Prostate gland (tissue), 2 donors: Measurements from ENCODE around the gene SCN3A. TPM values are rescaled to one million over a fixed set of nuclear protein-coding genes. Genes with fewer than 3 reads are reported as not detected.

ENCODE experiments used
- DNase-seq: peaks from one replicate; pipeline ENCODE4 v3.0.0-alpha.2; 2019; ENCODE audit warnings: low spot score
- H3K27ac ChIP-seq, 2 donors: fragments of 200-600 bp; sonication (generic); 2 replicates each; pipeline ENCODE4 v1.5.1; 2017 to 2019
- H3K27me3 ChIP-seq: fragments of 200-600 bp; sonication (generic); replicated peaks from 2 replicates; pipeline ENCODE4 v1.5.1; 2019; ENCODE audit not compliant: insufficient read depth
- H3K36me3 ChIP-seq, 2 donors: fragments of 200-600 bp; sonication (generic); 1 replicate in 1 of 2; 2 replicates in 1 of 2; pipeline versions ENCODE4 v1.5.1 to v1.8.1; 2017 to 2019
- H3K4me1 ChIP-seq: fragments of 200-600 bp; sonication (generic); replicated peaks from 2 replicates; pipeline ENCODE4 v1.5.1; 2019
- H3K4me3 ChIP-seq, 2 donors: fragments of 200-600 bp; sonication (generic); 2 replicates each; pipeline ENCODE4 v1.5.1; 2017 to 2019
- H3K9me3 ChIP-seq: fragments of 200-600 bp; sonication (generic); 2 replicates; pipeline ENCODE4 v1.5.1; 2017
- CTCF ChIP-seq, 4 experiments: fragments of 200-600 bp in 2 of 4; fragments of 450-650 bp in 2 of 4; sonication (generic) in 2 of 4; IDR thresholded peaks; 1 replicate in 3 of 4; 2 replicates in 1 of 4; pipeline ENCODE4 v1.5.1; 2016 to 2019; ENCODE audit warnings: antibody characterized with exemption in 4 of 4, mild to moderate bottlenecking in 2 of 4, moderate library complexity in 2 of 4
- POLR2A ChIP-seq: fragments of 450-650 bp; IDR thresholded peaks from one replicate; pipeline ENCODE4 v1.6.1; 2016; ENCODE audit warnings: antibody characterized with exemption, mild to moderate bottlenecking
- POLR2AphosphoS5 ChIP-seq: sonication (generic); formaldehyde crosslinking; IDR thresholded peaks from one replicate; pipeline ENCODE4 v1.6.1; 2017; ENCODE audit warnings: antibody characterized with exemption
- whole genome bisulfite sequencing: methylation state at CpG from one replicate; pipeline ENCODE4 v1.1.5; 2018; 5-methylcytosine and 5-hydroxymethylcytosine counted together
- intact Hi-C: fragments of 100-400 bp; cut with DNase I; formaldehyde crosslinking; loops from one replicate; pipeline ENCODE4 v1.14.2; 2022
- total RNA-seq, 2 donors: library from RNA; depleted of rRNA; stranded (reverse); fragments of >200 nt; gene quantifications; one replicate each; pipeline ENCODE4 v1.1.0, GENCODE V29; 2016

The SCN3A gene
- total RNA-seq, result 1 to 10 TPM in 1 of 2 donors, under 1 TPM in 1; 0.09 to 1.6 TPM

DNA sequence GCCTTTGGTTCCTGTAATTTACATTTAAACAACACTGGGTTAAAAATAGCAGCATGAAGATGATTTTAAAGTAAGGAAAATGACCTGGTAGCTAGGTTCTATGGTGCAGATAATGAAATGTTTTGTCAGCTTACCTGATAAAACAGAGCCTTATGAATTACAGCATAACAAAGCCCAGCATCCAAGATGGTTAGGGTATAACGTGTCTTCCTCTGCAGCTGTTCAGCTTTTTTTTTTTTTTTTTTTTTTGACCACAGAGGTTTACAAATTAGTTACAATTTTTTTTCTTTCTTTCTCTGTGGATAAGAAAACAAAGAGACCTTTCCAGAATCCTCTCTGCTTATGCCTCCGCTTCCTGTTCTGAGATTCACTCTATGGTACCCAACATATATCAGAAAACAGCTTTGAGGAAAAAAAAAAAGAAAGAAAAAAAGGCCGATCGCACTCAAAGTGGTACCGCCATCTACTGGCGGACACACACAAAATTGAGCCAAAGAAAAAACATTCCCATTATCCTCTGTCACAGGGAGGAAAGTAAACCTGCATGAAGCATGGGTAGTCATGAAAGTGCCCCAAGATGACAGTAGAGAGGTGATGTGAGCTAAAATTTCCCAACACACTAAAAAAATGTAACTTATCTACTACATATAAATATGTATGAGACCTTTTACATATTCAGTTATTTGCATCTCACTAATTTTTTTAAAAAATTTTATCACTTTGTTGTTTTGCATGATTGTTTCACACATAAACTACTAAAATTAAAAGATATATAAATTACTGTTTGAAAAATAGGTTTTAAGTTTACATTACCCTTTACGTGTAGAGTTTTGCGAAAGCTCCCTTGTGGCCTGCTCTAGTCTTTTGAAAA lies at the start of gene SCN3A:
TSS of gene SCN3A (minus strand) at position 362 of the 871 bp plus-strand sequence. CDS start 27,656 bp downstream, outside the sequence.
- Histone ChIP-seq H3K4me1 (no peaks in the 10 kb centered on the region), H3K36me3 (no peaks in the 10 kb centered on the region), H3K9me3 (no peaks in the 10 kb centered on the region), H3K4me3 (no peak within 1 kb of the TSS), H3K27me3 (no peaks in the 10 kb centered on the region), H3K27ac (no peak within 1 kb of the TSS)
- intact Hi-C loops, result loop anchor here (10.0 kb wide), 1 partner anchor 189 kb away; no protein-coding TSS in a partner anchor
- WGBS, result 27% methylated on average over 8 of the region's 8 CpGs
- DNase-seq, result no peak
- peak in 3 of 4 experiments; percentile 16 to 51 (median 27) for TF ChIP-seq CTCF (IDR thresholded peaks at IDR 0.05)
- no peak for TF ChIP-seq POLR2A
- peak; percentile 11 for TF ChIP-seq POLR2AphosphoS5

DNA sequence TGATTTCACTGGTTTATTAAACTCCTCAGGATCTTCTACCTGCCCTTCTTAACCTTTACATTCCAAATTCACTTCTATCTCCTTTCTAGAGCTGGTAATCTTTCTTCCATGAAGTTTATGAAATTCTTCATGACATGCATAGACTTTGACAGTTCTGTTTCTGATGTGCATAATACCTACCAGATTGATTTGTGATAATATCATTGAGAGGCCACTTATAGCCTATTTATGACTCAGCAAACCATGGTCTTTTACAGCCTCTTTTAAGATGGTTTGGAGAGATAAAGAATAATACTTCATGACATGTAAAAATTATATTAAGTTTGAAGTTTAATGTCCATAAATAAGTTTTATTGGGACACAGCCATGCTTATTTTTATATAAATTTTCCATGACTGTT lies 49.3 kb upstream of the SCN3A start:
- Histone ChIP-seq H3K27ac (no peak overlapping the region), H3K4me1 (no peaks in the 10 kb centered on the region), H3K27me3 (no peaks in the 10 kb centered on the region), H3K9me3 (no peaks in the 10 kb centered on the region), H3K4me3 (no peak overlapping the region), H3K36me3 (no peaks in the 10 kb centered on the region)
- intact Hi-C loops, result no loop called here
- DNase-seq, result no peak
- TF ChIP-seq CTCF (IDR thresholded peaks at IDR 0.05), result no peak
- no peak for TF ChIP-seq POLR2AphosphoS5
- TF ChIP-seq POLR2A, result no peak

- H3K9me3 ChIP-seq, result no peaks in the 10 kb centered on the region
- H3K27me3 ChIP-seq, result no peaks in the 10 kb centered on the region
- H3K36me3 ChIP-seq, result no peaks in the 10 kb centered on the region
- TF ChIP-seq POLR2AphosphoS5 (no peak), POLR2A (no peak), CTCF (IDR thresholded peaks at IDR 0.05) (no peak)
- WGBS, result 67% methylated on average over 4 of the region's 4 CpGs
- H3K27ac ChIP-seq, result no peak overlapping the region
- H3K4me3 ChIP-seq, result no peak overlapping the region
- no peak for DNase-seq
- no peaks in the 10 kb centered on the region for H3K4me1 ChIP-seq
- intact Hi-C loops, result no loop called here
Measured at GRCh38 chr2:165251366-165251765, 47.5 kb upstream of the SCN3A start.

GRCh38 chr2:165248238-165248637 lies 44.4 kb upstream of the SCN3A start:
- TF ChIP-seq POLR2A (no peak), CTCF (IDR thresholded peaks at IDR 0.05) (no peak), POLR2AphosphoS5 (no peak)
- no peak overlapping the region for H3K27ac ChIP-seq
- WGBS, result 23% methylated on average over 2 of the region's 2 CpGs
- H3K27me3 ChIP-seq, result no peaks in the 10 kb centered on the region
- H3K9me3 ChIP-seq, result no peaks in the 10 kb centered on the region
- no peak overlapping the region for H3K4me3 ChIP-seq
- DNase-seq, result no peak
- no peaks in the 10 kb centered on the region for H3K36me3 ChIP-seq
- no peaks in the 10 kb centered on the region for H3K4me1 ChIP-seq
- intact Hi-C loops, result no loop called here
